Measurements from ENCODE around the gene FAM187B.
A peak's percentile ranks its signal among the peaks of the same experiment; 100 is the strongest.
"Not testable (repeated sequence)": the region's sequence is repeated elsewhere in the genome, so short reads cannot be mapped to it uniquely, and the experiment has no call there.

The FAM187B gene

GRCh38 chr19:35205733-35206323, 22.7 kb downstream of the FAM187B start:
- peak overlapping the region; percentile 80; the same call in 1 of the 2 replicates for H3K9ac ChIP-seq
- H3K4me1 ChIP-seq = peaks cover 93% of the 10 kb centered on the region
- peaks cover 7% of the 10 kb centered on the region; the same call in 1 of the 2 replicates for H3K9me3 ChIP-seq
- H3K36me3 ChIP-seq = no peaks in the 10 kb centered on the region
- TF ChIP-seq Cebpa-rat (IDR thresholded peaks at IDR 0.05) = no peak
- H3K27me3 ChIP-seq = no peaks in the 10 kb centered on the region
- no peak overlapping the region; the same call in 1 of the 2 replicates for H3K4me3 ChIP-seq
- peak overlapping the region; percentile 92 for H3K27ac ChIP-seq
- no peaks in the 10 kb centered on the region for H4K20me1 ChIP-seq
- H3K4me2 ChIP-seq = peak overlapping the region; percentile 95

GRCh38 chr19:35204799-35205732, 23.5 kb downstream of the FAM187B start:
- Histone ChIP-seq H3K4me1 (peaks cover 86% of the 10 kb centered on the region), H3K4me3 (no peak overlapping the region), H3K9ac (peak overlapping the region; percentile 80; the same call in 1 of the 2 replicates), H3K27ac (peak overlapping the region; percentile 92), H4K20me1 (no peaks in the 10 kb centered on the region), H3K27me3 (no peaks in the 10 kb centered on the region), H3K36me3 (no peaks in the 10 kb centered on the region), H3K9me3 (peaks cover 7% of the 10 kb centered on the region; the same call in 1 of the 2 replicates), H3K4me2 (peak overlapping the region; percentile 95)
- TF ChIP-seq Cebpa-rat (IDR thresholded peaks at IDR 0.05) = no peak

GRCh38 chr19:35202722-35203688, 25.5 kb downstream of the FAM187B start:
- no peaks in the 10 kb centered on the region for H3K36me3 ChIP-seq
- peak overlapping the region; percentile 92 for H3K27ac ChIP-seq
- peaks cover 67% of the 10 kb centered on the region for H3K4me1 ChIP-seq
- no peak overlapping the region for H3K4me2 ChIP-seq
- H3K4me3 ChIP-seq = no peak overlapping the region
- peaks cover 4% of the 10 kb centered on the region; the same call in 1 of the 2 replicates for H3K9me3 ChIP-seq
- no peak for TF ChIP-seq Cebpa-rat (IDR thresholded peaks at IDR 0.05)
- H3K9ac ChIP-seq = no peak overlapping the region
- H3K27me3 ChIP-seq = no peaks in the 10 kb centered on the region
- no peaks in the 10 kb centered on the region for H4K20me1 ChIP-seq

GRCh38 chr19:35199481-35199880, 29.1 kb downstream of the FAM187B start:
- TF ChIP-seq Cebpa-rat (IDR thresholded peaks at IDR 0.05) = no peak
- H3K9ac ChIP-seq = no peak overlapping the region
- H3K4me2 ChIP-seq = no peak overlapping the region
- H3K36me3 ChIP-seq = no peaks in the 10 kb centered on the region
- H4K20me1 ChIP-seq = no peaks in the 10 kb centered on the region
- peaks cover 32% of the 10 kb centered on the region for H3K4me1 ChIP-seq
- no peak overlapping the region for H3K27ac ChIP-seq
- no peaks in the 10 kb centered on the region for H3K27me3 ChIP-seq
- peaks cover 4% of the 10 kb centered on the region; the same call in 1 of the 2 replicates for H3K9me3 ChIP-seq
- H3K4me3 ChIP-seq = no peak overlapping the region

- not testable (repeated sequence) for H3K4me3 ChIP-seq, H3K27ac ChIP-seq, H3K4me1 ChIP-seq, H3K9ac ChIP-seq, H4K20me1 ChIP-seq, H3K36me3 ChIP-seq, H3K9me3 ChIP-seq, H3K27me3 ChIP-seq, H3K4me2 ChIP-seq
These were observed 31.7 kb downstream of the FAM187B start for GRCh38 chr19:35196861-35197260.

- Histone ChIP-seq H3K27ac (no peak overlapping the region), H3K4me1 (no peaks in the 10 kb centered on the region)
These were observed 32.7 kb downstream of the FAM187B start for GRCh38 chr19:35195830-35196229.

GRCh38 chr19:35194012-35194984, 34.2 kb downstream of the FAM187B start:
- H4K20me1 ChIP-seq = no peaks in the 10 kb centered on the region
- no peak overlapping the region for H3K4me3 ChIP-seq

More at GRCh38 chr19:35195830-35196229, 32.7 kb downstream of the FAM187B start:
- Histone ChIP-seq H3K4me2 (no peak overlapping the region), H3K36me3 (no peaks in the 10 kb centered on the region), H3K27me3 (no peaks in the 10 kb centered on the region), H3K4me3 (no peak overlapping the region), H3K9ac (no peak overlapping the region), H3K9me3 (peaks cover 12% of the 10 kb centered on the region), H4K20me1 (no peaks in the 10 kb centered on the region)
- no peak for TF ChIP-seq Cebpa-rat (IDR thresholded peaks at IDR 0.05)

GRCh38 chr19:35184884-35185283, 43.7 kb downstream of the FAM187B start:
- H3K4me1 ChIP-seq = peaks cover 1% of the 10 kb centered on the region
- no peak overlapping the region for H3K27ac ChIP-seq
- no peak overlapping the region for H3K4me2 ChIP-seq
- no peaks in the 10 kb centered on the region for H3K9me3 ChIP-seq
- H3K36me3 ChIP-seq = no peaks in the 10 kb centered on the region
- no peak for TF ChIP-seq Cebpa-rat (IDR thresholded peaks at IDR 0.05)
- H4K20me1 ChIP-seq = no peaks in the 10 kb centered on the region
- no peak overlapping the region for H3K4me3 ChIP-seq
- H3K27me3 ChIP-seq = no peaks in the 10 kb centered on the region
- no peak overlapping the region for H3K9ac ChIP-seq

More at GRCh38 chr19:35194012-35194984, 34.2 kb downstream of the FAM187B start:
- H3K27ac ChIP-seq = no peak overlapping the region
- no peaks in the 10 kb centered on the region for H3K27me3 ChIP-seq
- no peak overlapping the region for H3K9ac ChIP-seq
- H3K36me3 ChIP-seq = no peaks in the 10 kb centered on the region
- H3K4me2 ChIP-seq = no peak overlapping the region
- H3K9me3 ChIP-seq = peaks cover 12% of the 10 kb centered on the region
- no peak for TF ChIP-seq Cebpa-rat (IDR thresholded peaks at IDR 0.05)
- H3K4me1 ChIP-seq = no peaks in the 10 kb centered on the region
